ENCODE data around the gene FAM193A. TPM values are rescaled to one million over a fixed set of nuclear protein-coding genes. Genes with fewer than 3 reads are reported as not detected.
A peak's percentile ranks its signal among the peaks of the same experiment; 100 is the strongest.

The FAM193A gene
- total RNA-seq, 4 donors from 2014 or later, result 27.7 to 40.4 (median 31.1) TPM

- Histone ChIP-seq H3K9me3 (no peaks in the 10 kb centered on the region), H3K27ac (no peak overlapping the region), H3K27me3 (no peaks in the 10 kb centered on the region), H3K4me3 (no peak overlapping the region), H3K4me1 (no peaks in the 10 kb centered on the region), H3K36me3 (peaks cover 0 to 68% (median 31%) of the 10 kb centered on the region in 4 donors)
- in situ Hi-C loops (cut with MboI; ENCODE audit: low pct_ligation_motif_present in 1 of 4, low pct_unique_long_range_greater_than_20kb in 1 of 4, low sequenced_read_pairs in 3 of 4) (no loop called here), intact Hi-C loops (cut with DNase I; ENCODE audit: low total_unique reads) (no loop called here)
- WGBS, 2 donors (ENCODE audit: low coverage in 1 of 2), result 72 to 82% methylated on average over 13 to 14 of the region's 14 CpGs
- TF ChIP-seq POLR2A (IDR thresholded peaks at IDR 0.05) (no peak), EP300 (IDR thresholded peaks at IDR 0.05; ENCODE audit: low read depth) (no peak), POLR2AphosphoS5 (IDR thresholded peaks at IDR 0.05) (no peak), CTCF (IDR thresholded peaks at IDR 0.05) (no peak)
- peak; percentile 59 for DNase-seq
Measured at GRCh38 chr4:2696423-2696822, 160.0 kb downstream of the FAM193A start.

GRCh38 chr4:2697995-2698414 lies 161.6 kb downstream of the FAM193A start:
- intact Hi-C loops (cut with DNase I; ENCODE audit: low total_unique reads), result no loop called here
- WGBS, 2 donors (ENCODE audit: low coverage in 1 of 2), result 79 to 86% methylated on average over 1 to 8 of the region's 8 CpGs
- no peaks in the 10 kb centered on the region for H3K27me3 ChIP-seq
- no peaks in the 10 kb centered on the region for H3K4me1 ChIP-seq
- in situ Hi-C loops (cut with MboI; ENCODE audit: low pct_ligation_motif_present in 1 of 4, low pct_unique_long_range_greater_than_20kb in 1 of 4, low sequenced_read_pairs in 3 of 4), result no loop called here
- no peaks in the 10 kb centered on the region for H3K9me3 ChIP-seq
- H3K36me3 ChIP-seq, result peaks cover 0 to 83% (median 33%) of the 10 kb centered on the region in 4 donors
- DNase-seq, result no peak
- no peak overlapping the region for H3K4me3 ChIP-seq
- no peak overlapping the region for H3K27ac ChIP-seq
- no peak for TF ChIP-seq POLR2A (IDR thresholded peaks at IDR 0.05)
- TF ChIP-seq POLR2AphosphoS5 (IDR thresholded peaks at IDR 0.05), result no peak
- TF ChIP-seq EP300 (IDR thresholded peaks at IDR 0.05; ENCODE audit: low read depth), result no peak
- TF ChIP-seq CTCF (IDR thresholded peaks at IDR 0.05), result no peak

GRCh38 chr4:2698504-2698903 lies 162.1 kb downstream of the FAM193A start:
- Histone ChIP-seq H3K27ac (no peak overlapping the region), H3K4me1 (no peaks in the 10 kb centered on the region), H3K27me3 (no peaks in the 10 kb centered on the region), H3K36me3 (peaks cover 0 to 85% (median 35%) of the 10 kb centered on the region in 4 donors), H3K4me3 (no peak overlapping the region), H3K9me3 (no peaks in the 10 kb centered on the region)
- WGBS, 2 donors (ENCODE audit: low coverage in 1 of 2), result 86 to 90% methylated on average over 1 of the region's 1 CpG
- intact Hi-C loops (cut with DNase I; ENCODE audit: low total_unique reads), result no loop called here
- in situ Hi-C loops (cut with MboI; ENCODE audit: low pct_ligation_motif_present in 1 of 4, low pct_unique_long_range_greater_than_20kb in 1 of 4, low sequenced_read_pairs in 3 of 4), result no loop called here
- TF ChIP-seq POLR2AphosphoS5 (IDR thresholded peaks at IDR 0.05) (no peak), EP300 (IDR thresholded peaks at IDR 0.05; ENCODE audit: low read depth) (no peak), POLR2A (IDR thresholded peaks at IDR 0.05) (no peak), CTCF (IDR thresholded peaks at IDR 0.05) (no peak)
- DNase-seq, result no peak

GRCh38 chr4:2698951-2699505 lies 162.6 kb downstream of the FAM193A start:
- peaks cover 0 to 85% (median 35%) of the 10 kb centered on the region in 4 donors for H3K36me3 ChIP-seq
- DNase-seq, result no peak
- no peaks in the 10 kb centered on the region for H3K4me1 ChIP-seq
- H3K27ac ChIP-seq, result no peak overlapping the region
- in situ Hi-C loops (cut with MboI; ENCODE audit: low pct_ligation_motif_present in 1 of 4, low pct_unique_long_range_greater_than_20kb in 1 of 4, low sequenced_read_pairs in 3 of 4), result no loop called here
- no peak overlapping the region for H3K4me3 ChIP-seq
- intact Hi-C loops (cut with DNase I; ENCODE audit: low total_unique reads), result no loop called here
- TF ChIP-seq POLR2AphosphoS5 (IDR thresholded peaks at IDR 0.05), result no peak
- no peak for TF ChIP-seq EP300 (IDR thresholded peaks at IDR 0.05; ENCODE audit: low read depth)
- no peak for TF ChIP-seq POLR2A (IDR thresholded peaks at IDR 0.05)
- TF ChIP-seq CTCF (IDR thresholded peaks at IDR 0.05), result no peak
- 92 to 100% methylated on average over 1 to 12 of the region's 12 CpGs for WGBS, 2 donors (ENCODE audit: low coverage in 1 of 2)
- H3K9me3 ChIP-seq, result no peaks in the 10 kb centered on the region
- H3K27me3 ChIP-seq, result no peaks in the 10 kb centered on the region

Data from transverse colon (tissue), 4 donors.